Stimulated activated CD8-positive, alpha-beta memory T cell treated with anti-CD3 and anti-CD28 coated beads, Interleukin-12 subunit alpha, Interleukin-12 subunit beta, amount 100 ng/mL, for 24 hours (primary cell): ENCODE measurements around the gene CKM.
"Not testable (repeated sequence)": the region's sequence is repeated elsewhere in the genome, so short reads cannot be mapped to it uniquely, and the experiment has no call there.

Experiments
- DNase-seq: peaks from one replicate; pipeline ENCODE4 v3.0.0-alpha.2; 2020; ENCODE audit errors: extremely low read depth

The CKM gene

DNA sequence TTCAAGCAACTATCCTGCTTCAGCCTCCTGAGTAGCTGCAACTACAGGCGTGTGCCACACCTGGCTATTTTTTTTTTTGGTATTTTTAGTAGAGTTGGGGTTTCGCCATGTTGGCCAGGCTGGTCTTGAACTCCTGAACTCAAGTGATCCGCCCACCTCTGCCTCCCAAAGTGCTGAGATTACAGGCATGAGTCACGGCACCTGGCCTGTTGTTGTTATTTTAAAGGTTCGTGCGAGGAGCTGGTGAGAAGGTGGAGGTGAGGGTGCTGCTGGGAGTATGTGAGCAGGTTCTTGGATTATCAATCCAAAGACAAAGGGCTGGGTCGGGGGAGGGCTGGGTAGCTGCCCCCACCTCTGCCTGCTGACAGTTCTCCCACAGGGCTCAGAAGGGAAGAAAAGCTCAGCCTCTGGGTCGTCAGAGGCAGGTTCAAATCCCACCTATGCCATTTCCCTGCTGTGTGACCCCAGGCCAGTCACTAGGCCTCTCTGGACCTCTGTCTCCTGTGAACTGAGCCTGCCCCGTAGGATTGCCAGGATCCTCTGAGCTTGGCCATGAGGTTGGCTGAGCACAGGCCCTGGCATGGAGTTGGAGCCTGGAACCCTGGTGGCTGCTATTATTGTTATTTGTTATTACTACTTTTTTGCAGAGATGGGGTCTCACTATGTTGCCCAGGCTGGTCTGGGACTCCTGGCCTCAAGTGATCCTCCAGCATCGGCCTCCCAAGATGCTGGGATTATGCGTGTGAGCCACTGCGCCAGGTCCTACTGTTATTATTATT is 1.5 kb downstream of the CKM start:
- DNase-seq, result no peak

- DNase-seq, result no peak
These were observed 7.4 kb downstream of the CKM start for GRCh38 chr19:45315304-45315703.

DNA sequence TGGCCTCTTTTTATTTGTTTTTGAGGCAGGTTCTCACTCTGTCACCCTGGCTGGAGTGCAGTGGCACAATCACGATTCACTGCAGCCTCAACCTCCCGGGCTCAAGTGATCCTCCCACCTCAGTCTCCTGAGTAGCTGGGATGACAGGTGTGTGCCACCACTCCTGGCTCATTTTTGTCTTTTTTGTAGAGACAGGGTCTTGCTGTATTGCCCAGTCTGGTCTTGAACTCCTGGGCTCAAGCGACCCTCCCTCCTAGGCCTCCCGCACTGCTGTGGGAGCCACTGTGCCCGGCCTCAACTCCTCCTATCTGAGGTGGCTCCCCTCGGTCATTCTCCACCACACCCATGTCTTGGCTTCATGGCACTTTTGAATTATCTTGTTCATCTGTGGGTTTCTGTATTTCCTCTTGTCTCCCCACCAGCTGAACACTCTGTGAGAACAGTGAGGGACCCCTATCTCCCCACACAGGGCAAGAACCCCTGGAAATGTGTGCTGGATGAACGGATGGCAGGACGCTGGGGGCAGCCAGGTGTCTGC is 7.9 kb downstream of the CKM start:
- DNase-seq, result no peak

DNA sequence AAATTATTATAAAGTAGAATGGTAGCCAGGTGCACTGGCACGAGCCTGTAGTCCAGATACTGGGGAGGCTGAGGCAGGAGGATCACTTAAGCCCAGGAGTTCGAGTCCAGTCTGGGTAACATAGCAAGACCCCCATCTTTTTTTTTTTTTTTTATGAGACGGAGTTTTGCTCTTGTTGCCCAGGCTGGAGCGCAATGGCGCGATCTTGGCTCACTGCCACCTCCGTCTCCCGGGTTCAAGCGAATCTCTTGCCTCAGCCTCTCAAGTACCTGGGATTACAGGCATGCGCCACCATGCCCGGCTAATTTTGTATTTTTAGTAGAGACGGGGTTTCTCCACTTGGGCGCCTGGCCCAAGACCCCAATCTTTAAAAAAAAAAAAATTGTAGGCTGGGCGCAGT is 10.4 kb downstream of the CKM start:
- DNase-seq, result not testable (repeated sequence)

DNA sequence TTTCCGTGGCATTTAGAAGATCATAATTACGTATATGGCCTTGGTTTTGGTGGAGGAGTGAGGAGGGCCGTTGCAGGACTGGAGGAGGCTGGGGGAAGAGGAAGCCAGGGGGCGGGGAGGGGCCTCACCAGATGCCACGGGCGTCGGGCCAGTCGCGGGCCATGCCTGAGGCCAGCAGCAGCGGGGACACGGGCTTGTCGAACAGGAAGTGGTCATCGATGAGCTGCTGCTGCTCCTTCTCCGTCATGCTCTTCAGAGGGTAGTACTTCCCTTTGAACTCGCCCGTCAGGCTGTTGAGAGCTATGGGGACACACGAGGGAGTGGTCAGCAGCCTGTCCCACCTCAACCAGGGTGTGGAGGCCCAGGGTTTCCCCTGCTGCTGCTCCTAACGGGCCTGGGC is 11.1 kb downstream of the CKM start:
- no peak for DNase-seq

GRCh38 chr19:45309322-45309721 is 13.4 kb downstream of the CKM start:
- DNase-seq, result not testable (repeated sequence)

DNA sequence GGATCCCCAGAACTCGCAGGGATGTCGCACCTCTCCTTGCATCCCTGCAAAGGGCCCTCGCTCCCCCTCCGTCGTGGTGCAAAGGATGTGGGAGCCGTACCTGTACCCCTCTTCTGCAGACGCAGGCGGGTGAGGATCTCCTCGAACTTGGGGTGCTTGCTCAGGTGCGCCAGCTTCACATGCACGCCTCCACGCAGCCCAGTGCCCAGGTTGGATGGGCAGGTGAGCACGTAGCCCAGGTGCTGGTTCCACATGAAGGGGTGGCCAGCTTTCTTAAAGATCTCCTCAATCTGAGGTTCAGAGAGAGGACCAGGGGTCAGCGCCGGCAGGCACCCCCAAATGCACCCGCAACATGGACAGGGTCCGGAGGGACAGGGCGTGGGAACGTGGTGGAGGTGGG is 15.3 kb downstream of the CKM start:
- no peak for DNase-seq

- DNase-seq, result no peak
These were observed 16.1 kb downstream of the CKM start for GRCh38 chr19:45306518-45307027.

DNA sequence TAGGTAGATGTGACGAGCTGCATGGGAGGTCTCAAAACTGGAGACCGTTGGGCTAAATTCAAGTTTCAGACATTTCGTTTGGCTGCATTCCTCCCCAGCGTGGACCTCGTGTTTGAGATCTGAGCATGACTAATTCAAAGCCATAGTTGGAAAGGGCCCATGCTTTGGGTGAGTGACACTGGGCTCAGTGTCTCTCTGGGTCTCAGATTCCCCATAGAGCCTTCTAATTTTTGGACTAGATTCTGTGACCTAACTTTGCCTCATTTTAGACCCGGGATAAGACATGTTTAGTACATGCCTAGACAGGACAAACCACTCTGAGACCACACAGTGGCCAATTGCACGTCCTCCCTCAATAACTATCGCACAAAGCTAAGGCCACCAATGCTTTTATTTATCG is 16.6 kb downstream of the CKM start:
- DNase-seq, result no peak

DNA sequence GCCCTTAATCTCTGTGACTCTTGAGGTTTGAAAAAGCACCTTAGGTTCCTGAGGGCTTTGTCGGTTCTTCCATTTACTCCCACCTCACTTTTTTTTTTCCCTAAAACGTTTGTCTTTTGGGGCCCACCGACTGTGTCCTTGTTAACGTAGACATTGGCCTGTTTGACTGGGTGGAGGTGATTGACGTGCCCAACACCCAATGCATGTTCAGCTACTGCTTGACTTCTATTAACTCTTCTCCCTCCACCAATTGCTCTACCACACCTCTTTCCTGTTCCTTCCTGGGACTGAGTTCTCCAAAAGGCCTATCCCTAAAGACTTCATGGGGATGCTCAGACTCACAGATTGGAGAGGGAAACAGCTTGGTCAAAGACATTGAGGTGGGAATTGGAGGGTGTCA is 17.3 kb downstream of the CKM start:
- no peak for DNase-seq

- DNase-seq, result no peak
These were observed 17.7 kb downstream of the CKM start for GRCh38 chr19:45305007-45305406.

DNA sequence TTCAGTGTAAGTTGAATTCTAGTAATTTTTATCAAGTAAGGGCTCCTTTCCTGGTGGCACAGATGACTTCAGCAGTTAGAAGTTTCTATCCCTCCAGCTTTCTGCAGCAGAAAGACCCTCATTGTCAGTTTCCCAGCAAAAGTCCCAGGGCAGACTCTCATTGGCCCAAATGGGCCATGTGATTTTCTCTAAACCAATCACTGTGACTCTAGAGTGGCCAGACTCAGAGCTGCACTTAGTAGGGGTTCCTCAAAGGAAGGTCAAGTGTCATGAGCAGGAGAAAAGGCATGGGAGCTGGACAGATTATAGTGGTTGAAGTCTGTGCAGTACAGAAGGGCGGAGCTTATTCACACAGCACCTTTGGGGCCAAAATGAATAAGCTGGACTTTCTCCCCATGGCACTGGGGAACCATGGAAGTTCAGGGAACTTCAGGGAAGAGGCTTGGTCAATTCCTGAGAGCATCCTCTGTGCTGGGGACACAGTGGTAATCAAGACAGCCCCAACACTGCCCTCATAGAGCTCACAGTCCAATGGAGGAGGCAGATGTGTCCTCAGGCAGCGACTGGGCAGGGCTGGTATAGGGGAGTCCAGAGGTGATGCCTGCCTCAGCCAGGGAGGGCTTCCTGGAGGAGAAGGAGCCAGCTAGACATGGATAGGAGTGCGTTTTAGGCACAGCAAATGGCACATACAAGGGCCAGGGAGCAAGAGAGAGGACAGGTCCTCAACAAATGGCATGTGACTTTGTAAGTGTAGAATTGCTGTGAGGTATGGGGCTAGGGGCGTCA is 18.3 kb downstream of the CKM start:
- no peak for DNase-seq

DNA sequence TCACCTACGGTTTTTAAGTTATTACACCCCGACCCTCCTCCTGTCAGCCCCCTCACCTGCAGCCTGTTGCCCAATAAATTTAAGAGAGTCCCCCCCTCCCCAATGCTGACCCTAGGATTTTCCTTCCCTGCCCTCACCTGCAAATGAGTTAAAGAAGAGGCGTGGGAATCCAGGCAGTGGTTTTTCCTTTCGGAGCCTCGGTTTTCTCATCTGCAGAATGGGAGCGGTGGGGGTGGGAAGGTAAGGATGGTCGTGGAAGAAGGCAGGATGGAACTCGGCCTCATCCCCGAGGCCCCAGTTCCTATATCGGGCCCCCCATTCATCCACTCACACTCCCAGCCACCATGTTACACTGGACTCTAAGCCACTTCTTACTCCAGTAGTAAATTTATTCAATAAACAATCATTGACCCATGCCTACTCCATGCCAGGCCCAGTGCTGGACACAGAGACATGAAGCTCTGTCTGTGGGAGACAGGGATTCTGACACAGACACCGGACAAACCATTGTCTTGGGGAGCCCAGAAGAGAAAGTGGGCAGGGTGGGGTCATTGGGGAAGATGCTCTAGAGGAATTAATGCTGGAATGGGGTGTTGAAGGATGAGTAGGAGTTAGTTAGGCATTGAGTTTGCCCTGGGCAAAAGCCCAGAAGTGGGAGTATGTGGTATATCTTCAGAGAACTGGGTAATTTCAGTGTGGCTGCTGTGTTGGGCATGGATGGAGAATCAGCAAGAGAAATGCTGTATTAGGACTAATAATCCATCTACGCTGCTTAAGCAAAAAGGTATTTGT is 19.2 kb downstream of the CKM start:
- DNase-seq, result no peak

- DNase-seq, result no peak
These were observed 20.3 kb downstream of the CKM start for GRCh38 chr19:45302416-45302815.

DNA sequence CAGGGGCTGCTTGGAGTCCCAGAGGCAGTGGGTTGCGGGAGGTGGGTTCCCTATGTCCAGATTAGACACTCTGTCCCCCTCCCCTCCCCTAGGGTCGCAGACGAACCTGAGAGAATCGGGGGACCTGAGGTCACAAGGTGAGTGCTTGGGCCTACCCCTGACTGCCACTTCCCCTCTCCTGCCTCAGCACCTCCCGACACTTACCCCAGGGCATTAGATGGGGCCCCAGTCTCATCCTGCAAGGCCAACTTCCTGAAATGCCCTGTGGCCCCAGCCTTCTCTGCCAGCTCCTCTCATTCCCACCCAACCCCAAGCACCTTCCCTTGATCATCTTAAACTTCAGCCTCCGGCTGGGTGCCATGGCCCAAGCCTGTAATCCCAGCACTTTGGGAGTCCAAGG is 23.0 kb downstream of the CKM start:
- DNase-seq, result no peak

DNA sequence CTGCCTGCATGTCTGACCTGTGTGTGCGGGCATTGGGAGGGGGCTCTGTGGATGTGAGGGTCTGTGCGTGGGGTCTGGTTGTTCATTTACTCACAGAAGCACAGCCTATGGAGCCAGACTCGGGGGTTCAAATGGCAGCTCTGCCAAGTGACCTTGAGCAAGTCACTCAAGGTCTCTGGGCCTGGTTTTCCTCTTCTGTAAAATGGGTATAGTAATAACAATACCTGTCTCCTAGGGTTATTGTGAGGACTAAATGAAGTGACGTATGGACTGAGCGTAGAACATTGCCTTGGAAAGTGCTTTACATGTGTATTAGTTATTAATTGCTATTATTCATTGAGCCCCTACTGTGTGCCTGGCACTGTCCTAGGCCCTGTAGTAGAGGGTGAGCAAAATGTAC is 24.4 kb downstream of the CKM start:
- DNase-seq, result no peak

DNA sequence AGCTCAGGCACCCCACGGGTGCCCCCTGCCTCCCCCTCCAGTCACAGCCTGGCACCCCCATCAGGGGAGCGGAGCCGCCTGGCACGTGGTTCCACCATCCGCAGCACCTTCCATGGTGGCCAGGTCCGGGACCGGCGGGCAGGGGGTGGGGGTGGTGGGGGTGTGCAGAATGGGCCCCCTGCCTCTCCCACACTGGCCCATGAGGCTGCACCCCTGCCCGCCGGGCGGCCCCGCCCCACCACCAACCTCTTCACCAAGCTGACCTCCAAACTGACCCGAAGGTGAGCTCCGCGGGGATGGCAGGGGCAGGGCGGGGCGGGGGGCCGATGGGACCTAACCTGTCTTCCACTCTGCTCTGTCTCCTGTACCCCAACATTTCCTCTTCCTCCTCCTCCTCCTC is 25.0 kb downstream of the CKM start:
- no peak for DNase-seq

DNA sequence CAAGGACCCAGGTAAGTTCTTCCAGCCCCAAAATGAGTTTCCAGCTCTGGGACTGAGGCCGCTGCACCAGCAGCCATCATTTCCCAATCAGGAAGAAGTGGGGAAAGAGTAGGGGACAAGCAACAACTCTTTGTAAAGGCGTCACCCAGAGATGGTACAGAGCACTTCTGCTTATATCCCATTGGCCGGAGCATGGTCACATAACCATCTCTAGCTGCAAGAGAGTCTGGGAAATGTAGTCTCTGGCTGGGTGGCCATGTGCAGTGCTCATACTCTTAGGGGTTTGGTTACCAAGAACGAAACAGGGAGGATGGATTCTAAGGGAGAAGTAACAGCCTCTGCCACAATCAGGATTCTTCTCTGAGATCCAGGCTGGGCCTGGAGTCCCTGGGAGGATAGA is 26.3 kb downstream of the CKM start:
- DNase-seq, result no peak

DNA sequence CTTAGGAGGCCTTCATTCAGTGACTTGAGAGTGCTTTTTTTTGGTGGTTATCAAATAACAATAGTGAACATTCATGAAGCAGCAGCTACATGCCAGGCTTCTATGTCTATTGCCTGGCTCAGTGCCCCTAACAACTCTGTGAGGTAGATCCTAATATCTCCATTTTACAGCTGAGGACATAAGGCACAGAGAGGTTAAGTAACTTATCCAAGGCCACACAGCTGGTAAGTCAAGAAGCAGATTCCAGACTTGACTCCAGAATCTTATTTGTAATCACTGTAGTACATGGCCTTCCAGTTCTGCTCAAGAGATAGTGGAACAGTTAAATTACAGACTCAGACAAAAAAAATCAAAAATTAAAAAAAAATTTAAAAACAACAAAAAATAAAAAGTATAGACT is 26.8 kb downstream of the CKM start:
- DNase-seq, result no peak

- no peak for DNase-seq
These were observed 28.2 kb downstream of the CKM start for GRCh38 chr19:45294291-45295029.

GRCh38 chr19:45293682-45294081 is 29.0 kb downstream of the CKM start:
- DNase-seq, result no peak
